ENCODE measurements around the gene PGC. TPM values are rescaled to one million over a fixed set of nuclear protein-coding genes. Genes with fewer than 3 reads are reported as not detected.
A peak's percentile ranks its signal among the peaks of the same experiment; 100 is the strongest.

The PGC gene
- total and polyA plus RNA-seq, 2 experiments from 2014 or later, result 0.10 TPM; not detected in 1

DNA sequence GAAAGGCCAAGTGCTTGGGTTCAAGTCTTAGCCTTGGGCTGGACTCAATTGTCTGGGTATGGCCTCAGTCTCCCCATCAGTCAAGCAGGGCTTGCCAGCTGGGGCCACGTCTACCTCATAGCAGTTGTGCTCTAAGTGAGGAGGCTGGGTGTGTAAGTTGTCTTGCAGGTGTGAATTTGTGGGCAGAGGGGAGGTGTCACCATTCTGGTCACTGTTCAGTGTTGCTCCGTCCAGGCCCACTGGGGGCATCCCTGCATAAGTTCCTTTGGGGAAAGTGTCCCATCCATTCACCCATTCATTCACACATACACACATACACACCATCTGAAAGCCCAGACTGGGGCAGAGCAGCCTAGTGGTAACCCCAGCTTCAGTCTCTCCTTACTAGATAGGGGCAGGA lies 48.1 kb downstream of the PGC start:
- DNase-seq (ENCODE audit: low read depth in 1 of 2, low spot score in 1 of 2), result no peak
- H3K27ac ChIP-seq, result no peak overlapping the region

GRCh38 chr6:41697861-41698781 lies 49.1 kb downstream of the PGC start:
- Histone ChIP-seq H3K27ac (no peak overlapping the region), H3K27me3 (no peaks in the 10 kb centered on the region), H3K4me1 (ENCODE audit: low read depth) (no peaks in the 10 kb centered on the region), H3K9me3 (ENCODE audit: low read depth) (no peaks in the 10 kb centered on the region), H3K4me3 (no peak overlapping the region), H3K36me3 (no peaks in the 10 kb centered on the region)
- no peak for TF ChIP-seq CTCF (IDR thresholded peaks at IDR 0.05; ENCODE audit: low read depth, low read length)
- peak in 1 of 2 donors; percentile 92 for DNase-seq (ENCODE audit: low read depth in 1 of 2, low spot score in 1 of 2)

More for the DNA sequence above, 48.1 kb downstream of the PGC start:
- Histone ChIP-seq H3K27me3 (no peaks in the 10 kb centered on the region), H3K4me3 (no peak overlapping the region), H3K9me3 (ENCODE audit: low read depth) (no peaks in the 10 kb centered on the region), H3K4me1 (ENCODE audit: low read depth) (no peaks in the 10 kb centered on the region), H3K36me3 (no peaks in the 10 kb centered on the region)
- TF ChIP-seq CTCF (IDR thresholded peaks at IDR 0.05; ENCODE audit: low read depth, low read length), result no peak

GRCh38 chr6:41696788-41697187 lies 50.4 kb downstream of the PGC start:
- Histone ChIP-seq H3K4me3 (no peak overlapping the region), H3K9me3 (ENCODE audit: low read depth) (no peaks in the 10 kb centered on the region), H3K27me3 (no peaks in the 10 kb centered on the region), H3K36me3 (no peaks in the 10 kb centered on the region), H3K27ac (no peak overlapping the region), H3K4me1 (ENCODE audit: low read depth) (no peaks in the 10 kb centered on the region)
- no peak for DNase-seq (ENCODE audit: low read depth in 1 of 2, low spot score in 1 of 2)
- no peak for TF ChIP-seq CTCF (IDR thresholded peaks at IDR 0.05; ENCODE audit: low read depth, low read length)

- no peak for TF ChIP-seq CTCF (IDR thresholded peaks at IDR 0.05; ENCODE audit: low read depth, low read length)
- Histone ChIP-seq H3K9me3 (ENCODE audit: low read depth) (no peaks in the 10 kb centered on the region), H3K4me3 (no peak overlapping the region), H3K36me3 (no peaks in the 10 kb centered on the region), H3K27me3 (no peaks in the 10 kb centered on the region), H3K4me1 (ENCODE audit: low read depth) (no peaks in the 10 kb centered on the region), H3K27ac (no peak overlapping the region)
- no peak for DNase-seq (ENCODE audit: low read depth in 1 of 2, low spot score in 1 of 2)
These were observed 51.4 kb downstream of the PGC start for GRCh38 chr6:41695825-41696224.

DNA sequence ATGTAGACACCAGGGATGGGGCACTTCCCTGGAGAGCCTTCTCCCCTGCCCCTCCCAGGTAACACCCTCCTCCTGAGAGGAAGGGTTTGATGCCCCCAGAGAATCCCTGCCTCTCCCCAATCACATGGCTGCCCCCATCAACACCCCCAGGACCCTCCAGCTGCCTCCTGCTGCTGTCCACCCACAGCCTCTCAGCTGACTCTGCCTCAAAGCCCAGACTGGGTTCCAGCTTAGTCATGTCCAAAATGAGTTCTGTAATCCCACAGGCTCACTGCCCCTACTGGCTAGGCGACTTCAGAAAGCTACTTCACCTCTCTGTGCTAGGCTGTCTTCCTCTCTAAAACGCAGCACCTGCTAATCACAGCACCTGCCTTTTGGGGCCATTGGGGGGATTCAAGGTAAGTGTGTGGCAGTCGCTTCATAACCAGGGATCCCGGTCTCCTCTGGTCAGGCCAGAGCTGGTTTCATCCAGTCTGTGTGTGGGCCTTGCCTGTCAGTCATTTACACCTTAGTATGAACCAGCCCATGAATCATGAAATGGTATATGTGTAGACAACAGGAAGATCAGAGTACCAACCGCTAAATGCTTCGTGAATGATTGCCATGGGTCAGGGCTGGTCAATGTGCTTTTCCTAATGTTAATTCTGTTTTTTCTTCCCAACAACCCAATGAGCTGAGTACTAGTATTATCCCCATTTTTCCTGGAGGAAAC lies 52.2 kb downstream of the PGC start:
- no peak for DNase-seq (ENCODE audit: low read depth in 1 of 2, low spot score in 1 of 2)
- H3K9me3 ChIP-seq (ENCODE audit: low read depth), result no peaks in the 10 kb centered on the region

More for the DNA sequence above, 52.2 kb downstream of the PGC start:
- no peak overlapping the region for H3K4me3 ChIP-seq
- H3K27me3 ChIP-seq, result no peaks in the 10 kb centered on the region
- no peaks in the 10 kb centered on the region for H3K36me3 ChIP-seq
- TF ChIP-seq CTCF (IDR thresholded peaks at IDR 0.05; ENCODE audit: low read depth, low read length), result no peak
- H3K27ac ChIP-seq, result no peak overlapping the region
- no peaks in the 10 kb centered on the region for H3K4me1 ChIP-seq (ENCODE audit: low read depth)

Measured in cardiac muscle cell (in vitro differentiated cells and primary cell).